ENCODE measurements around the gene DMRT3.

DMRT3 gene

GRCh38 chr9:976258-976942 lies at the start of gene DMRT3:
Gene DMRT3, plus strand, starts transcription at chr9:976655. Its CDS starts 347 bp downstream, at chr9:977002.
- peak; percentile 75 for DNase-seq

- no peak for DNase-seq
These were observed 49.5 kb upstream of the DMRT3 start for GRCh38 chr9:926976-927375.

- peak; percentile 14 for DNase-seq
These were observed 48.0 kb upstream of the DMRT3 start for GRCh38 chr9:928363-929042.

GRCh38 chr9:929719-930118 lies 46.7 kb upstream of the DMRT3 start:
- DNase-seq = no peak

- no peak for DNase-seq
These were observed 43.1 kb upstream of the DMRT3 start for GRCh38 chr9:933356-933755.

- peak; percentile 4 for DNase-seq
These were observed 41.0 kb upstream of the DMRT3 start for GRCh38 chr9:935348-935965.

GRCh38 chr9:942805-943580 lies 33.5 kb upstream of the DMRT3 start:
- DNase-seq = no peak

- DNase-seq = no peak
These were observed 28.5 kb upstream of the DMRT3 start for GRCh38 chr9:947985-948384.

- no peak for DNase-seq
These were observed 28.0 kb upstream of the DMRT3 start for GRCh38 chr9:948497-948896.

GRCh38 chr9:950139-950538 lies 26.3 kb upstream of the DMRT3 start:
- no peak for DNase-seq

GRCh38 chr9:952546-952945 lies 23.9 kb upstream of the DMRT3 start:
- DNase-seq = no peak

GRCh38 chr9:959105-959504 lies 17.4 kb upstream of the DMRT3 start:
- DNase-seq = no peak

GRCh38 chr9:959914-960313 lies 16.5 kb upstream of the DMRT3 start:
- DNase-seq = no peak

GRCh38 chr9:962023-962422 lies 14.4 kb upstream of the DMRT3 start:
- DNase-seq = no peak

GRCh38 chr9:965497-965896 lies 11.0 kb upstream of the DMRT3 start:
- DNase-seq = no peak

- no peak for DNase-seq
These were observed 9.6 kb upstream of the DMRT3 start for GRCh38 chr9:966870-967269.

GRCh38 chr9:967436-967835 lies 9.0 kb upstream of the DMRT3 start:
- peak; percentile 39 for DNase-seq

GRCh38 chr9:967903-968641 lies 8.4 kb upstream of the DMRT3 start:
- DNase-seq = peak; percentile 44

- DNase-seq = no peak
These were observed 6.9 kb upstream of the DMRT3 start for GRCh38 chr9:969310-970150.

GRCh38 chr9:970151-970996 lies 6.1 kb upstream of the DMRT3 start:
- DNase-seq = no peak
